NCI-H524 (cell line): ENCODE results near the gene OR10H2.
"Not testable (repeated sequence)": the region's sequence is repeated elsewhere in the genome, so short reads cannot be mapped to it uniquely, and the experiment has no call there.

ENCODE experiments used
- DNase-seq, 2 experiments: peaks; one replicate each; lab custom pipeline; 2025; lab: John Stamatoyannopoulos, UW

The OR10H2 gene

DNA sequence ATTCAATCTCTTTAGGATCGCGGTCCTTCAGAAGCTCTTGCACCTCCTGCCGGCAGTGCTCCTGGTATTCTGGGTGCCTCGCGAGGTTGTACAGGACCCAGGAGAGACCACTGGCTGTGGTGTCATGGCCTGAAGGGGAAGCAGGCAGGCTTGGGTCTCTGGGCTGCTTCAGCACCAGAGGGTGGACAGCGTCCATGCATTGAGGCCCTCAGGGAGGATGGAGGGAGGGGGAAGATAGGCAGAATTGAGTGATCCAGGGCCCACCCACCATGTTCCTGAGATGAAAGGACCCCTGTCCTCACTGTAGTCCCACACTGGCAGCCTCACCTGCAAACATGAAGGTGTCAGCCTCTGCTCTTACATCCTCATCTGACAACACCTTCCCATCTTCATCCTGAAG is 41.8 kb downstream of the OR10H2 start:
- DNase-seq, result no peak

DNA sequence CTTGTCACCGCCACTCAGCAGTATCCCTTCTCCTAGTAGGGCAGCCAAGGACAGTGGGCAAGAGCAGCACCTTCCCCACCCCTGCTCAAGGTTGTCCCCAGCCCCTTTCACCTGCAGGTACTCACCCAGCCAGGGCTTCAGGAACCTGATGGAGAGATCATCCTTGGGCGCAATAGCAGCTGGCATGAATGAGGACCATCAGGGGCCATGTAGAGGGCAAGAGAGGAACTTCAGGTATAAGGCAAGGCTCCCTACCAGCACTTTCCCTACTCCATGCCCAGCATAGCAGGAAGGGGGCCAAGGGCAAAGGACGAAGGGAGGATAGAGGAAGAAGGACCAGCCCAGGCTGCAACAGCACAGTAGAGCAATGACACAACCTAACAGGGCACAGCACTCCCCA is 46.3 kb downstream of the OR10H2 start:
- DNase-seq, result not testable (repeated sequence)

DNA sequence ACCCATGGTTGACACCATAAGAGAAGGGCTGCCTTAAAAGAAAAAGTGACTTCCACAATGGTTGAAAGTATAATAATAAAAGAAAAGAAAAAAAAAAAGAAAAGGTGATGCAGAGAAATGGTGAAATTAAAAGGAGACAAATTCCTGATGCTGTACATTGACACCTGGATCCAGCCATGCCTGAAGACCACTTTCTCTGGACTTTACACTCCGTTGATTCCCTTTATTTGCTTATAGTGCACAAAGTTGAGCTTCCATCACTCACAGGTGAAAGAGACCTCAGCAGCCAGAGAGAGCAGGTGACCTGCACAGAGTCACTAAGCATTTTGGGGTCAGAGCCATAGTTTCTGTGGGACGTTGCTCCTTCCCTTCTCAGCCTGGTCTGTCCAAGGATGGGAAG is 47.4 kb downstream of the OR10H2 start:
- no peak for DNase-seq

GRCh38 chr19:15776264-15776663 is 48.4 kb downstream of the OR10H2 start:
- no peak for DNase-seq

DNA sequence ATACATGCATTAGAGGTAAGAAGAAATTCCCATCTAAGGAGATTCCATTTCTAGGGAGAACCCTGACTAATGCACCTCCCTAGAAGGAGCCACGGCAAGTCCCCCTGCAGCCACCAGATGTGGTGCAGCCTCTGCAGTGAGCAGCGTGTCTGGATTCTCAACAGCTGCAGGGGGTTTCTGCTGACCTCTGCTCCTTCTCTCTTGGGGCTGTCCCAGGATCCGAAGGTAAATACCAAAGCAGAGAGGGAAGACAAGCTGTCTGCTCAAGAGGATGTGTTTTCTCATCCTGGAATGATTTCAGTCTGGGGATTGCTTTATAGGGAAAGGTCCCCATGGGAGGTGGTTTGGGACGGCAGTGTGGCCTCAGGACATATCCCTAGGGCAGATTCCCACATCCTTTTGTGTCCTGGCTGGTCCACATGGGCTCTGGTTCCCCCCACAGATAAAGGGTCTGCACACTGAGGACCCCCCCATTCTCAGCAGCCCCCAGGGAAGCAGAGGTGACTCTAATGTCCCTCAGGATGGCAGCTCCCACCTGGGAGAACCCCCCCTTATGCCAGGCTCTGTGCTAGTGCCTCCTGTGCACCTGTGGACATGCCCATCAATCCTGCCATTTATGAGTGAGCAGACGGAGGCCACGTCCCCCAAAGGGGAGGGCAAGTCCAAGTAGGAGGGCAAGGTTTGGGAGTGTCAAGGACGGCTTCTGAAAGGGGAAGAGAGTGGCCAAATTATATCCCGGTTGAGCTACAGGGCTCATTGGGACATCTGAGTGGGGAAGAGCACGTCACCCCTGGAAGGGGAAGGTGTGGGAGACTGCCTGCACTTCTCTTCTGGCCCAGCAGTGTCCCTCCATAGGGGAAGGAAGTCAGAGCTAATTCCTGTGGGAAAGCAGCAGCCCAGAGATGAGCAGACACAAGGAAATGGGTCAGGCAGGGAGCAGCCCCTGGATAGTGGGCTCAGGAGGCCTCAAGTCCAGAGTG is 49.5 kb downstream of the OR10H2 start:
- DNase-seq, result no peak
